Mesenchymal stem cell (in vitro differentiated cells and primary cell): ENCODE data around the gene DENND2A. TPM values are rescaled to one million over a fixed set of nuclear protein-coding genes. Genes with fewer than 3 reads are reported as not detected.

Experiments used
- DNase-seq: peaks from one replicate; pipeline ENCODE4 v3.0.0-alpha.2; 2013
- H2AFZ ChIP-seq: one replicate; pipeline ENCODE4 v1.6.1; 2013; ENCODE audit warnings: low read depth, mild to moderate bottlenecking, control low read depth, inconsistent platforms, low read length, moderate library complexity
- H2AK5ac ChIP-seq: 2 replicates; pipeline ENCODE4 v1.6.1; 2013; ENCODE audit warnings: low read length, moderate library complexity, mild to moderate bottlenecking, inconsistent platforms; ENCODE audit not compliant: severe bottlenecking
- H2BK120ac ChIP-seq: one replicate; pipeline ENCODE4 v1.6.1; 2013; ENCODE audit warnings: low read depth, mild to moderate bottlenecking, inconsistent platforms, low read length, moderate library complexity
- H2BK12ac ChIP-seq, 2 experiments: one replicate each; pipeline ENCODE4 v1.6.1; 2013; ENCODE audit warnings: inconsistent platforms in 2 of 2, low read length in 2 of 2, mild to moderate bottlenecking in 2 of 2, moderate library complexity in 2 of 2, control low read depth in 1 of 2
- H2BK15ac ChIP-seq: one replicate; pipeline ENCODE4 v1.6.1; 2013; ENCODE audit warnings: mild to moderate bottlenecking, low read depth, inconsistent platforms; ENCODE audit not compliant: poor library complexity, severe bottlenecking
- H2BK5ac ChIP-seq: 2 replicates; pipeline ENCODE4 v1.6.1; 2013; ENCODE audit warnings: low read depth, mild to moderate bottlenecking, low read length, control low read depth, inconsistent platforms; ENCODE audit not compliant: poor library complexity, severe bottlenecking
- H3K14ac ChIP-seq, 2 experiments: one replicate each; pipeline ENCODE4 v1.6.1; 2013; ENCODE audit warnings: inconsistent platforms in 2 of 2, low read length in 2 of 2, control low read depth in 1 of 2, mild to moderate bottlenecking in 1 of 2, moderate library complexity in 1 of 2
- H3K18ac ChIP-seq, 2 experiments: one replicate each; pipeline ENCODE4 v1.6.1; 2013; ENCODE audit warnings: inconsistent platforms in 2 of 2, low read length in 2 of 2, control low read depth in 1 of 2, low read depth in 1 of 2, mild to moderate bottlenecking in 1 of 2
- H3K23ac ChIP-seq, 2 experiments: one replicate each; pipeline ENCODE4 v1.6.1; 2013; ENCODE audit warnings: inconsistent platforms in 2 of 2, low read length in 2 of 2, mild to moderate bottlenecking in 2 of 2, moderate library complexity in 2 of 2, control low read depth in 1 of 2
- H3K27ac ChIP-seq: 2 replicates; pipeline ENCODE4 v1.5.1; 2013; ENCODE audit warnings: mild to moderate bottlenecking, moderate library complexity, low read length, control low read depth, inconsistent platforms; ENCODE audit not compliant: poor library complexity, severe bottlenecking
- H3K27me3 ChIP-seq, 2 experiments: 2 replicates each; pipeline versions ENCODE4 v1.6.1 to v1.7.0; 2013; ENCODE audit warnings: low read length in 2 of 2, mild to moderate bottlenecking in 2 of 2, moderate library complexity in 2 of 2, control low read depth in 1 of 2, inconsistent platforms in 1 of 2; ENCODE audit not compliant: control insufficient read depth in 1 of 2, insufficient read depth in 1 of 2
- H3K36me3 ChIP-seq, 2 experiments: 2 replicates each; pipeline versions ENCODE4 v1.6.1 to v1.7.0; 2013; ENCODE audit warnings: low read length in 2 of 2, control low read depth in 1 of 2, inconsistent platforms in 1 of 2, low read depth in 1 of 2, mild to moderate bottlenecking in 1 of 2; ENCODE audit not compliant: insufficient read depth in 2 of 2, control insufficient read depth in 1 of 2
- H3K4ac ChIP-seq, 2 experiments: one replicate each; pipeline ENCODE4 v1.6.1; 2013; ENCODE audit warnings: inconsistent platforms in 2 of 2, low read length in 2 of 2, mild to moderate bottlenecking in 2 of 2, moderate library complexity in 2 of 2, control low read depth in 1 of 2, low read depth in 1 of 2
- H3K4me1 ChIP-seq: 2 replicates; pipeline ENCODE4 v1.6.1; 2013; ENCODE audit warnings: low read depth, low read length, control low read depth; ENCODE audit not compliant: control insufficient read depth, insufficient read depth
- H3K4me2 ChIP-seq: 2 replicates; pipeline ENCODE4 v1.6.1; 2013; ENCODE audit warnings: low read length, mild to moderate bottlenecking, inconsistent platforms; ENCODE audit not compliant: poor library complexity, severe bottlenecking
- H3K4me3 ChIP-seq, 2 experiments: 2 replicates each; pipeline versions ENCODE4 v1.5.1 to v1.7.0; 2013; ENCODE audit warnings: low read length in 2 of 2, mild to moderate bottlenecking in 2 of 2, control low read depth in 1 of 2, low read depth in 1 of 2; ENCODE audit not compliant: insufficient read depth in 1 of 2
- H3K79me1 ChIP-seq: replicated peaks from 2 replicates; pipeline ENCODE4 v1.6.1; 2013; ENCODE audit warnings: mild to moderate bottlenecking, control low read depth, low read length, inconsistent platforms; ENCODE audit not compliant: poor library complexity, severe bottlenecking
- H3K9ac ChIP-seq: 2 replicates; pipeline ENCODE4 v1.7.0; 2013; ENCODE audit warnings: mild to moderate bottlenecking, low read length, moderate library complexity
- H3K9me3 ChIP-seq: 2 replicates; pipeline ENCODE4 v1.7.0; 2013; ENCODE audit warnings: mild to moderate bottlenecking, low read length; ENCODE audit not compliant: control insufficient read depth
- H4K8ac ChIP-seq: one replicate; pipeline ENCODE4 v1.6.1; 2013; ENCODE audit warnings: inconsistent platforms, mild to moderate bottlenecking, low read length, moderate library complexity
- H4K91ac ChIP-seq: one replicate; pipeline ENCODE4 v1.6.1; 2013; ENCODE audit warnings: mild to moderate bottlenecking, low read length, inconsistent platforms
- WGBS: methylation state at CpG from one replicate; pipeline ENCODE4 v1.1.7; 2013; ENCODE audit warnings: mixed read lengths; 5-methylcytosine and 5-hydroxymethylcytosine counted together
- polyA plus RNA-seq, 2 experiments: library from polyadenylated mRNA; stranded (reverse); fragments of 200-250 nt; gene quantifications; one replicate each; pipeline ENCODE4 v1.2.3, GENCODE V29; 2013

DENND2A gene, protein sequence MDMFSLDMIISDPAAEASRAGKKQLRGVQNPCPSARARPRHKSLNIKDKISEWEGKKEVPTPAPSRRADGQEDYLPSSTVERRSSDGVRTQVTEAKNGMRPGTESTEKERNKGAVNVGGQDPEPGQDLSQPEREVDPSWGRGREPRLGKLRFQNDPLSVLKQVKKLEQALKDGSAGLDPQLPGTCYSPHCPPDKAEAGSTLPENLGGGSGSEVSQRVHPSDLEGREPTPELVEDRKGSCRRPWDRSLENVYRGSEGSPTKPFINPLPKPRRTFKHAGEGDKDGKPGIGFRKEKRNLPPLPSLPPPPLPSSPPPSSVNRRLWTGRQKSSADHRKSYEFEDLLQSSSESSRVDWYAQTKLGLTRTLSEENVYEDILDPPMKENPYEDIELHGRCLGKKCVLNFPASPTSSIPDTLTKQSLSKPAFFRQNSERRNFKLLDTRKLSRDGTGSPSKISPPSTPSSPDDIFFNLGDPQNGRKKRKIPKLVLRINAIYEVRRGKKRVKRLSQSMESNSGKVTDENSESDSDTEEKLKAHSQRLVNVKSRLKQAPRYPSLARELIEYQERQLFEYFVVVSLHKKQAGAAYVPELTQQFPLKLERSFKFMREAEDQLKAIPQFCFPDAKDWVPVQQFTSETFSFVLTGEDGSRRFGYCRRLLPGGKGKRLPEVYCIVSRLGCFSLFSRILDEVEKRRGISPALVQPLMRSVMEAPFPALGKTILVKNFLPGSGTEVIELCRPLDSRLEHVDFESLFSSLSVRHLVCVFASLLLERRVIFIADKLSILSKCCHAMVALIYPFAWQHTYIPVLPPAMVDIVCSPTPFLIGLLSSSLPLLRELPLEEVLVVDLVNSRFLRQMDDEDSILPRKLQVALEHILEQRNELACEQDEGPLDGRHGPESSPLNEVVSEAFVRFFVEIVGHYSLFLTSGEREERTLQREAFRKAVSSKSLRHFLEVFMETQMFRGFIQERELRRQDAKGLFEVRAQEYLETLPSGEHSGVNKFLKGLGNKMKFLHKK
- polyA plus RNA-seq (2013, experiment 1 of 2) = 17.2 TPM
- polyA plus RNA-seq (2013, experiment 2 of 2) = 19.9 TPM

DNA sequence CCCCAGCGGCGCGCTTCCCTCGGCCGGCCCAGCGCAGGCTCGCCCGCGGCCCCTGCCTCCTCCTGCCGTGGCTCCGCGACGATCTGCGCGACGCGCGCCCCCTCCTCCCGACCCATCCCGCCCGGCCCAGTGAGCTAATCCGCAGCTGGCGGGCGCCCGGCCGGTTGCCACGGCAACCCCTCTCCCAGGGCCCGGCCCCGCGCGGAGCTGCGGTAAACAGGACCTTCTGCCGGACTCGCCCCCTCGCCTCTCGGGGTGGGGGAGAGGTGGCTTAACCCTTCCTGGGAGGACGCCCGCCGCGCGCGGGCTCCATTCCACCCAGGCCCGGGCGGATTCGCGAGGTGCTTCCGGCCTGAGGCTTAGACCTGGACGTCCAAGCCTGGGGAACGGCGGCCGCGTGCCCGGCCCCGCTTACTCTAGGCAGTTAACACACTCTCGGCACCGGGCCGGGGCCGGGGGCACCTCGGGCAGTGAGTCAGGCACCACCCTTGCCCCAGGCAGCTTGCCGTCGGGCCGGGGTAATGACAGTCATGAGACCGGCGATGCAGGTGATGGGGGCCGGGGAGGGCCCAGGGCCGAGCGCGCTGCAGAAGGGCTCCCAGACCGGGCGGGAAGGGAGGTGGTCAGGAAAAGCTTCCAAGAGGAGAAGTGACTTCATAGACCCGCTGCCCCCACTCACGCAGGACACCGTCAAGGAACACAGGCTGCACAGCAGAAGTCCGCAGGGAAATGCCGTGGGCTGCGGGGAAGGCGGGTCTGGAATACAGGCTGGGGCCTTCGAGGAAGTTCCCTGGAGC, at the start of gene DENND2A:
TSS of gene DENND2A (minus strand) at position 87 of the 797 bp plus-strand sequence. CDS start 38,416 bp downstream, outside the sequence.
- Histone ChIP-seq H2BK5ac (peak within 1 kb of the TSS; percentile 98), H3K18ac (peak within 1 kb of the TSS; percentile 95 to 98), H4K91ac (peak within 1 kb of the TSS; percentile 87), H2BK120ac (peak within 1 kb of the TSS; percentile 58), H2AK5ac (peak within 1 kb of the TSS; percentile 88), H3K4me3 (peak within 1 kb of the TSS; percentile 92 to 93), H3K36me3 (peaks cover 0 to 16% of the 10 kb centered on the region in 2 experiments), H3K4ac (peak within 1 kb of the TSS; percentile 39 to 73), H2AFZ (peak within 1 kb of the TSS; percentile 73), H2BK15ac (peak within 1 kb of the TSS; percentile 55), H3K27me3 (no peaks in the 10 kb centered on the region), H3K9me3 (no peaks in the 10 kb centered on the region), H3K4me2 (peak within 1 kb of the TSS; percentile 87), H2BK12ac (peak within 1 kb of the TSS; percentile 64 to 95), H4K8ac (peak within 1 kb of the TSS; percentile 92), H3K23ac (peak within 1 kb of the TSS in 1 of 2 experiments; percentile 99), H3K27ac (peak within 1 kb of the TSS; percentile 99), H3K9ac (peak within 1 kb of the TSS; percentile 92), H3K79me1 (peaks cover 15% of the 10 kb centered on the region), H3K14ac (peak within 1 kb of the TSS in 1 of 2 experiments; percentile 87), H3K4me1 (peaks cover 31% of the 10 kb centered on the region)
- peak; percentile 87 for DNase-seq
- WGBS = 7% methylated on average over 61 of the region's 78 CpGs

- H2AFZ ChIP-seq = no peak overlapping the region
- peaks cover 43 to 45% of the 10 kb centered on the region in 2 experiments for H3K36me3 ChIP-seq
- H4K91ac ChIP-seq = no peak overlapping the region
- no peak overlapping the region for H4K8ac ChIP-seq
- WGBS = 95% methylated on average over 16 of the region's 16 CpGs
- no peak overlapping the region for H3K14ac ChIP-seq
- no peak overlapping the region for H3K4ac ChIP-seq
- H2BK120ac ChIP-seq = no peak overlapping the region
- H2BK12ac ChIP-seq = no peak overlapping the region
- H3K4me3 ChIP-seq = no peak overlapping the region
- no peaks in the 10 kb centered on the region for H3K4me1 ChIP-seq
- no peak overlapping the region for H2AK5ac ChIP-seq
- H3K27me3 ChIP-seq = no peaks in the 10 kb centered on the region
- H3K18ac ChIP-seq = no peak overlapping the region
- H3K27ac ChIP-seq = no peak overlapping the region
- H3K9ac ChIP-seq = no peak overlapping the region
- no peak overlapping the region for H2BK5ac ChIP-seq
- no peak for DNase-seq
- no peaks in the 10 kb centered on the region for H3K9me3 ChIP-seq
- H2BK15ac ChIP-seq = no peak overlapping the region
- no peaks in the 10 kb centered on the region for H3K79me1 ChIP-seq
- no peak overlapping the region for H3K23ac ChIP-seq
- no peak overlapping the region for H3K4me2 ChIP-seq
These were observed 48.9 kb upstream of the DENND2A start for GRCh38 chr7:140689199-140690152.

- H3K4me3 ChIP-seq = no peak overlapping the region
- H3K79me1 ChIP-seq = no peaks in the 10 kb centered on the region
- no peak overlapping the region for H2BK12ac ChIP-seq
- no peak overlapping the region for H3K4me2 ChIP-seq
- no peak overlapping the region for H3K18ac ChIP-seq
- H2AK5ac ChIP-seq = no peak overlapping the region
- no peak overlapping the region for H3K4ac ChIP-seq
- peaks cover 1% of the 10 kb centered on the region for H3K4me1 ChIP-seq
- no peak overlapping the region for H2BK15ac ChIP-seq
- 93% methylated on average over 6 of the region's 6 CpGs for WGBS
- no peak overlapping the region for H3K9ac ChIP-seq
- DNase-seq = no peak
- H3K27me3 ChIP-seq = no peaks in the 10 kb centered on the region
- H4K91ac ChIP-seq = no peak overlapping the region
- H2AFZ ChIP-seq = no peak overlapping the region
- no peaks in the 10 kb centered on the region for H3K9me3 ChIP-seq
- H3K23ac ChIP-seq = no peak overlapping the region
- H2BK120ac ChIP-seq = no peak overlapping the region
- H4K8ac ChIP-seq = no peak overlapping the region
- no peak overlapping the region for H3K14ac ChIP-seq
- no peak overlapping the region for H3K27ac ChIP-seq
- H2BK5ac ChIP-seq = no peak overlapping the region
- H3K36me3 ChIP-seq = peaks cover 43 to 46% of the 10 kb centered on the region in 2 experiments
These were observed 47.7 kb upstream of the DENND2A start for GRCh38 chr7:140688341-140688740.
